ENCODE data around the gene AKT3. TPM values are rescaled to one million over a fixed set of nuclear protein-coding genes. Genes with fewer than 3 reads are reported as not detected.

Gene AKT3
- total RNA-seq, 4 donors from 2014 or later: 2.0 to 32.2 (median 9.3) TPM

DNA sequence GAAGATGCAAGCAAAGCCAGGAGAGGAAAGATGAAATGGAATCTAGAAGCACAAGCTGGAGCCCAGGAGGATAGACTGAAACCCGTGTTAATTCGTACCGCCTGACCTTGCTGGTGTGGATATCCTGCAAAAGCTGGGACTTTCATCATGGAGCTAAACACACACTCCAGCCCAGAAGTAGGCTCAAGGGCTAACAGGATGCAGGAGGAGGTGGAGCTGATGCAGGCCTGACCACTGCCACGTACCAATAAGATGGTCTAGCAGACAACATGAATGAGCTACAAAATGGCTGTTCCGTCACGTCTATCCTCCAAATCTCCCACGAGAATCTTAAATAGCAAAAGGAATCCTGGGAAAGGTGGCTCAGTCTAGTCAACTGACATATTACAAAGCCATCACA lies 323.9 kb downstream of the AKT3 start:
- WGBS, 2 donors: 89 to 94% methylated on average over 5 to 7 of the region's 7 CpGs
- TF ChIP-seq, protein P1, sequence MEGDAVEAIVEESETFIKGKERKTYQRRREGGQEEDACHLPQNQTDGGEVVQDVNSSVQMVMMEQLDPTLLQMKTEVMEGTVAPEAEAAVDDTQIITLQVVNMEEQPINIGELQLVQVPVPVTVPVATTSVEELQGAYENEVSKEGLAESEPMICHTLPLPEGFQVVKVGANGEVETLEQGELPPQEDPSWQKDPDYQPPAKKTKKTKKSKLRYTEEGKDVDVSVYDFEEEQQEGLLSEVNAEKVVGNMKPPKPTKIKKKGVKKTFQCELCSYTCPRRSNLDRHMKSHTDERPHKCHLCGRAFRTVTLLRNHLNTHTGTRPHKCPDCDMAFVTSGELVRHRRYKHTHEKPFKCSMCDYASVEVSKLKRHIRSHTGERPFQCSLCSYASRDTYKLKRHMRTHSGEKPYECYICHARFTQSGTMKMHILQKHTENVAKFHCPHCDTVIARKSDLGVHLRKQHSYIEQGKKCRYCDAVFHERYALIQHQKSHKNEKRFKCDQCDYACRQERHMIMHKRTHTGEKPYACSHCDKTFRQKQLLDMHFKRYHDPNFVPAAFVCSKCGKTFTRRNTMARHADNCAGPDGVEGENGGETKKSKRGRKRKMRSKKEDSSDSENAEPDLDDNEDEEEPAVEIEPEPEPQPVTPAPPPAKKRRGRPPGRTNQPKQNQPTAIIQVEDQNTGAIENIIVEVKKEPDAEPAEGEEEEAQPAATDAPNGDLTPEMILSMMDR (IDR thresholded peaks at IDR 0.05): no peak
- TF ChIP-seq POLR2A (IDR thresholded peaks at IDR 0.05): no peak
- DNase-seq: no peak

DNA sequence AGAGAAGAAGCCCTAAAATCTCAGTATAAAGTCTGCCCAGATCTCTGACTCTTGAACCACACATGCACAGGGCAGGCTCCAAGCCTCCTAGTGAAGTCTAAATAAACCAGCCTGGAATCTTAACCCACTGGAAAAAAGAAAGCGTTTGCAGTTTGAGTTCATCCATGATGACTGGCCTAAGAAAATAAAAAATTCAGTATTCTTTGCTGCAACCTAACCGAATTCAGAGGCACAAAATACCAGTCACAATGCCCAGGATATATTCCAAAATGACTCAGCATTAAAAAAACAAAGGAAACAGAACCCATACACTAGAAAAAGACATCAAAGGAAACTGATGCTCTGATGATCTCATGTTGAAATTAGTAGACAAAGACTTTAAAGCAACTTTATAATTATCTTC lies 325.0 kb downstream of the AKT3 start:
- Histone ChIP-seq H3K9me3 (no peaks in the 10 kb centered on the region), H3K27me3 (no peaks in the 10 kb centered on the region), H3K4me3 (no peak overlapping the region), H3K36me3 (no peaks in the 10 kb centered on the region), H3K4me1 (peaks cover 0 to 10% (median 3%) of the 10 kb centered on the region in 3 donors), H3K27ac (no peak overlapping the region)
- DNase-seq: no peak
- intact Hi-C loops (cut with DNase I): no loop called here
- no peak for TF ChIP-seq POLR2A (IDR thresholded peaks at IDR 0.05)
- TF ChIP-seq, protein P1 (IDR thresholded peaks at IDR 0.05): no peak
- WGBS, 2 donors: 25 to 34% methylated on average over 2 of the region's 2 CpGs

More for the DNA sequence above, 323.9 kb downstream of the AKT3 start:
- Histone ChIP-seq H3K27ac (no peak overlapping the region), H3K36me3 (no peaks in the 10 kb centered on the region), H3K4me1 (peaks cover 0 to 10% (median 3%) of the 10 kb centered on the region in 3 donors), H3K9me3 (no peaks in the 10 kb centered on the region), H3K27me3 (no peaks in the 10 kb centered on the region), H3K4me3 (no peak overlapping the region)
- intact Hi-C loops (cut with DNase I): no loop called here

DNA sequence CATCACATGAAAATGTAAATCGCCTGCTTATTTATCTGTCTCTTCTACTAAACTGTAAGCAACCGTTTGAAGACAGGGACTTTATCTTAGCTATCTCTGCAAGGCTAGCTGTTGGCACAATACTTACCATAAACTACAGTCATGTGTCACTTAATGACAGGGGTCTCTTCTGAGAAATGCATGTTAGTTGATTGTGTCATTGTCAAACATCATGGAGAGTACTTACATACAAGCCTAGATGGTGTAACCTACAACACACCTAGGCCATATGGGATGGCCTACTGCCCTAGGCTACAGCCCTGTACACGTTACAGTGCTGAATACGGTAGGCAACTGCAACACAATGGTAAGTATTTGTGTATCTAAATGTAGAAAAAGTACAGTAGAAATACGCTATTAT lies 326.3 kb downstream of the AKT3 start:
- WGBS, 2 donors: 93 to 94% methylated on average over 5 of the region's 5 CpGs
- DNase-seq: no peak
- no peaks in the 10 kb centered on the region for H3K36me3 ChIP-seq
- no peak overlapping the region for H3K4me3 ChIP-seq
- TF ChIP-seq, protein P1 (IDR thresholded peaks at IDR 0.05): no peak
- no peak for TF ChIP-seq POLR2A (IDR thresholded peaks at IDR 0.05)
- no peaks in the 10 kb centered on the region for H3K27me3 ChIP-seq
- intact Hi-C loops (cut with DNase I): no loop called here
- no peaks in the 10 kb centered on the region for H3K9me3 ChIP-seq
- peaks cover 0 to 10% (median 3%) of the 10 kb centered on the region in 3 donors for H3K4me1 ChIP-seq
- H3K27ac ChIP-seq: no peak overlapping the region

DNA sequence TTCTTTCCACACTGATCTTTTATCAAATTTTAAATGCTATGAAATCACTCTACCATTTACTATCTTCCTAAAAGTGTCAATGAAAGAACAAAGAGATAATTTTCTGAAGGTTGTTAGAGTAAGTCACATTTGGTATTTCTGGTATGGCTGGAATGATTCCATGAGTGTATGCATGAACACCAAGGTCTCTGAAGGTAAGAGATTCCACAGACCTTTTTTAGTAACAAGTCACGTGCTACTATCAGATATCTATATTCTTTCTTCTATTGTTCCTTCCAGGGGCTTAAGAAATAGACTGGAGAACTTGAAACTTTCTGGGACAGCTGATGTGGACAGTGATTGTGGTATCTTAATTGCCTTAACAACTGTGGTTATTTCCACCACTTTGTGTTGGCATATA lies 329.2 kb downstream of the AKT3 start:
- Histone ChIP-seq H3K27ac (no peak overlapping the region), H3K27me3 (no peaks in the 10 kb centered on the region), H3K4me3 (no peak overlapping the region), H3K4me1 (peaks cover 0 to 10% (median 3%) of the 10 kb centered on the region in 3 donors), H3K9me3 (peaks cover 0 to 5% (median 0%) of the 10 kb centered on the region in 3 donors), H3K36me3 (no peaks in the 10 kb centered on the region)
- no peak for DNase-seq
- intact Hi-C loops (cut with DNase I): no loop called here
- 89 to 93% methylated on average over 1 of the region's 1 CpG for WGBS, 2 donors
- no peak for TF ChIP-seq POLR2A (IDR thresholded peaks at IDR 0.05)
- TF ChIP-seq, protein P1 (IDR thresholded peaks at IDR 0.05): no peak

DNA sequence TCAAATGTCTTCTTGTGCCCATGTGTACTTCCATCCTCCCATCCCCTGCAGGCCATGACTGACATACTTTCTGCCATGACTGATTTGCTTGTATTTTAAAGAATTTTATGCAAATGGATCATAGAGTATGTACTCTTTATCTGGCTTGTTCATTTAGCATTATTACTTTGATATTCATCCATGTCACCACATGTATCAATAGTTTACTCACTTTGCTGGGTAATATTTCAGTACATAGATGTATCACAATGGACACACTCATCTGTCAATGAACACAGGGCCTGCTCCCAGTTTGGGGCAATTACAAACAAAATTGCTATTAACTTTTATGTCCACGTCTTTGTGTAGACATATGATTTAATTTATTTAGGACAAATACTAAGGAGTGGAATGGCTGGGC lies 335.1 kb downstream of the AKT3 start:
- no peak for DNase-seq
- TF ChIP-seq, protein P1 (IDR thresholded peaks at IDR 0.05): no peak
- no peak for TF ChIP-seq POLR2A (IDR thresholded peaks at IDR 0.05)
- H3K27me3 ChIP-seq: no peaks in the 10 kb centered on the region
- H3K9me3 ChIP-seq: peaks cover 0 to 5% (median 0%) of the 10 kb centered on the region in 3 donors
- no peaks in the 10 kb centered on the region for H3K4me1 ChIP-seq
- H3K27ac ChIP-seq: no peak overlapping the region
- H3K4me3 ChIP-seq: no peak overlapping the region
- 84 to 92% methylated on average over 1 of the region's 1 CpG for WGBS, 2 donors
- peaks cover 0 to 14% (median 0%) of the 10 kb centered on the region in 3 donors for H3K36me3 ChIP-seq
- intact Hi-C loops (cut with DNase I): no loop called here

All from esophagus squamous epithelium (tissue), 5 donors.